ENCODE results near the gene CD93.

Gene CD93

DNA sequence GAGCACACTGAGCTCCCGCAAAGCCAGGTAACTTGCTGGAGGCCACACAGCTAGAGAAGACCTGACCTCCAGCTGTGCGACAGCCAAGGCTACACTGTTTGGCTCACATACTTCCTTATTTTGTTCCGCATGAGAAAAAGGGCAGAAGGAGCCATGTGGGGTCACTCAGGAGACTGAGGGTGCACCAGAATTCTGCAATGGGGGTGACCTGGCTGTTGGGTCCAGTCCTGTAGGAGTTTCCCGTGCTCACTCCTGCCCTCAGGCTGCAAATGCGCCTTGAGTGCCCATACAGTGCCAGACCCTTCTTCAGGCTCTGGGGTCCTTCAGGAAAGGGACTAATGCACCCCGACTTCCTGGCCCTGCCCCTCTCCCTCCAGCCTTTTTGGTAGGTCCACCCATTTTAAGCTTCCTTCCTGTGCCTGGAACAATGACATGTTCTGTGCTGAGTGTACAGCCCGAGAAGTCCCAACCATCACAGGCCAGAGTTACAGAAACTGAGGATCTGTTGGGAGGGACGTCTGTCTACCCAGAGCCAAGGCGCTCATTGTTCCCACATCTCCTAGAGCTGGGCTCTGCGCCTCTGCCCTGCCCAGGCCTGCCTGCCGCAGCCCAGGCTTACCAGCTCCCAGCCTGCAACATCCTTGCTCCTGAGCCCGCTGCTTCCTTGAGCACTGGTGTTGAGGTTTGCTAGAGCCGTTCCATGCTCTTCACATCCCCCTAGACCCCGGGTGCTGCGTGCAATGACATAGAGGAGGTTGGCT is 33.5 kb upstream of the CD93 start:
- DNase-seq: no peak

DNA sequence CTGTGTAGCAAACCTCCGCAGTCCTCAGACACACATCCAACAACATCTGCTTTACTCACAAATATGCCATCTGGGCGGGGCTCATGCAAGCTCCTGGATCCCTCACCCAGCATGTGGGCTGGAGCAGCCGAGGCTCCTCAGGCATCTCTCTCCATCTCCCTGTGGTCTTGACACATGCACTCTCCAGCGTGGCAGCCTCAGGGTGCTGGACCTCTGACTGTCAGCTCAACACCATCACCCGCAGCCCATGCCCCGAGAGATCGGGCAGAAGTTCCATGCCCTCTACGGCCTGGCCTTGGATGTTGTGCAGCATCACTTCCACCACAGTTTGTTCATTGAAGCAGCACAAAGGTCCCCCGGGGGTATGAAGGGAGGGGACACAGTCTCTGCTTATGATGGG is 32.6 kb upstream of the CD93 start:
- no peak for DNase-seq

DNA sequence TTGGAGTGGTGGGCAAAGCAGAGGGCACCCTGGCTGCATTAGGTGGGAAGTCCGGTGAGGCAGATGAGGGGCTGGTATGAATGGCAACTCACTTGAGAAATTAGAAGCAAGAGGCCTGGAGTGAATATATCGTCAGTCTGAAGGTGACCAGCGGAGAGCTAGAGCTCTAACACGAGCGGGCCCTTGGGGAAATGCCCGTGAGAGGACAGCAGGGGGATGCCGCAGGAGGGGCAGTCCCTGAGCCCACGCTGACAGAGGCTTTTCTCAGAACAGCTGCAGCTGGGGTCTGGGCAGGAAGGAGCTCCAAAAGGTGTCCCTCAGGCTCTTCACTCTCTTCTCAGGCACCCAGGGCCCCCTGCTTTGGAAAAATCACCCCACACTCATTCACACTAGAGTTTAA is 32.0 kb upstream of the CD93 start:
- DNase-seq: no peak

DNA sequence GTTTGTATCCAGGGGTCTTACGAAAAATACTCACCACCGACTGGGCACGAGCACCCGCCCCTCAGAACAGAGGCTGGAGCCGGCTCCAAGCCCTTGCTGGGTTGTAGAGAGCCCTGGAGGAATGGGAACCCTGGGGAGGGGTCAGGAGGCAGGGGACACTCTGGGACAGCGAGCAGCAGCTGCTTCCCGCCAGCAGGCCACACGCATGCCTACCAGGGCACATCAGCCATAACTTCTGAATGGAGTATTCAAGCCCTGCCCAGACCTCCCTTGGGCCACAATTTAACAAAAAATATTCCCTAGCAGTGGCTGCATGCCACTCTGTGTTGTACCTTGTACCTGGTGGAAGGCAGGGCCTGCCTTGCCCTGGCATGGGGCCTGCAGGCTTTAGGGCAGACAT is 31.6 kb upstream of the CD93 start:
- DNase-seq: no peak

DNA sequence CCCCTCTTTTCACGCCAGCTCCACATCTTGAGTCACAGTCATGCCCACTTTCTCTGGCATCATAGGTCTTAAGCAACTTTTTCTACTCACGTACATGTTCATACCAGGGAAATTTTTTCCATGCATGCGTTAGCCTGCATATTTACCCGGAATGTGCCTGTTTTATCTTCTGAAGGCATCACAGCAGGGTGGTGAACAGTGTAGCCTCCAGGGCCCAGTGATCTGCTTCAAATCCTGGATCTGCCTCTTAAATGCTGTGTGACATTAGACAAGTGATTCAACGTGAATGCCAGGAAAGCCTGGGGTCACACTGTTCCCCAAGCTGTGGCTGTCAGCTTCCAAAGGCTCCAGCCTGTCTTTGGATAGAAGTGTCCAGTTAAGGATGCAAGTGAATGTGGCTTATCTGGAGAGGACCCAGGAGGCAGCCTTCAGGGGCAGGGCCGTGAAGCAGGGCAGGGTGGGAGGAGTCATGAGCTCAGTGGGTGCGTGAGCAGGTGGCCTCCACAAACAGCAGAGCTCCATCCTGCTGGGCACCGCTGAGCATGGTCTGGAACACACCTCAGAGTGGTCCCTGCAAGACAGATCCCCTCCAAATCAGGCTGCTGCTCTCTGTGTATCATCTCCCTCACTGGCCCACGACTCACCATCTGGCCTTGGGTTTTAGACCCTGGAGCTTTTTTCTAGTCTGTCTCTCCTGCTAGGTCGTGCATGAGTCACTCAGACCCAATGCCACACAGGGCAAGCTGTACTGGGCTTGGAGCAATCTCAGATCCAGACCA is 30.4 kb upstream of the CD93 start:
- DNase-seq: no peak

DNA sequence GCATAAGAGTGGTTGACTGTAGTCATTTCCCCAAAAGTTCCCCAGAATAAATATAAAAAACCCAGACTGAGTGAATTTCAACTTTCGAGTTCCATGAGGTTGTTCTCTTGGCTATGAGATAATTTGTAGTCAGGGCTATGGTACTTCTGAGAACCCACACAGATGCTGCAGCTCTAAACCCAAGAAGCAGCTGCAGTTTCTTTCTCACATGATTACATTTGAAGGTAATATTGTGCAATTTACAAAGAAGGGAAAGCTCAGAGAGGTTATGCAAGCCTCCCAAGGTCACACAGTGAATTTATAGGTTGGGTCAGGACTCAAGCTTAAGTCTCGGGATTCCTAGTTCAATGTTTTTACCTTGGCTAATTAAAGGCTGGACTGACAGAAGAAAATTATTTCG is 29.7 kb upstream of the CD93 start:
- DNase-seq: no peak

DNA sequence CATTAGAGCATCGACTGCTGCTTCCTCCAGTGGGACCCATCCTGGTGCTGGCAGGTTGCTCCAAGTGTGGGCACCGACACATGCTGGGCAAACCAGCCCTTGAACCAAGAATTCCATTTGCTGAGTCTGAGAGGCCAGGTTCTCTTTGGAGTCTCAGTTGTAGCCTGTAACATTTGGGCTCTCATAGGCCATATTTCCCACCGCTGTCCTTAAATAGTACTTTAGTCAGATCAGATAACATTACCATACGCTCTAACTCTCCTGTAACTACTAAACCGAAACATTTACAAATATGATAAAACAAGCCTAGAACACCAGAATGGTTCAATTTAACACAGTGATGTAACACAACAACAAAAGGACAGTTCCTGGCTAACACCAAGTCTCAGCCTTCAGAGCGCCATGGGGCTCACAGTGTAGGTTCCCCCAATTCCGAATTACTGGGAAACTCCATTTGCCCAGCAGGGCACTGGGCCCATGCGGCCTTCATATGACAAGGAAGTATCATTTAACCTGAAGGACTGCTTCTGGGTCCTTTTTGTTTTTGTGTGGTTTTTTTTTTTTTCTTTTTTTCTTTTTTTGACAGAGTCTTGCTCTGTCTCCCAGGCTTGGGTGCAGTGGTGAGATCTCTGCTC is 28.4 kb upstream of the CD93 start:
- DNase-seq: no peak

DNA sequence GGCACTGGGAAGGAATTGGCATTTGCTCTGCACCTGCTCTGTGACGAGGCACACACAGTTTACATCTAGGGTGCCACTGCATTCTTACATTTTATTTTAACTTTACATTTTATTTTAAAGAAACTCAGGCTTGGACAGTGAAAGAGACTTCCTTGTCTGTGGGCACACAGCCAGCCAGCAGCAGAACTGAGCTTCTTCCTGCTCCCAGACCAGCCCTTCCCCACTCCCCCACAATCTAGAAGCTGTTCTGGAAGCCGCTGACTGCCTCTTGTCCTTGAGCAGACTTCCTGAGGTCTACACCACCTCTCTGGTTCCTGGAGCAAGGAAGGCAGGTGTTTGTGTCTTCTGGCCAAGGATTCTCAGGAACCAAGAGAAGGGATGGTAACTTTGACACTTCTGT is 27.9 kb upstream of the CD93 start:
- no peak for DNase-seq

DNA sequence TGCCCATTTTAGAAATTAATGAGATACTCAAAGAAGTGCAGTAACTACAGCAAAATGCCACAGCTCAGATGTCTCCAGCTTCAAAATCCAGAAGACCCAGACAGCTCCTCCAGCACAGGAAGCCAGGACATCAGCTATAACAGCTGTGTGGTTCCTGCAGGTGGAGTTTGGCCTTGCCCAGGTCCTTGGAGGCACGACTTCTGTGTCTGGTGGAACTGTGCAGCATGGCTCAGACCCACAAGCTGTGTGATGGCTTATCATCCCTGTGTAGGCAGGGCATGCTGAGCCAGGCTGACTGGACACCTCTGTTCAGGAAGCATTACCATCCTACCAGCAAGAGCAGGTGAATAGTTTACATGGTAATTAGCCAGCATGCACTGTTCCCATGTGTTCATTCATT is 26.5 kb upstream of the CD93 start:
- no peak for DNase-seq

DNA sequence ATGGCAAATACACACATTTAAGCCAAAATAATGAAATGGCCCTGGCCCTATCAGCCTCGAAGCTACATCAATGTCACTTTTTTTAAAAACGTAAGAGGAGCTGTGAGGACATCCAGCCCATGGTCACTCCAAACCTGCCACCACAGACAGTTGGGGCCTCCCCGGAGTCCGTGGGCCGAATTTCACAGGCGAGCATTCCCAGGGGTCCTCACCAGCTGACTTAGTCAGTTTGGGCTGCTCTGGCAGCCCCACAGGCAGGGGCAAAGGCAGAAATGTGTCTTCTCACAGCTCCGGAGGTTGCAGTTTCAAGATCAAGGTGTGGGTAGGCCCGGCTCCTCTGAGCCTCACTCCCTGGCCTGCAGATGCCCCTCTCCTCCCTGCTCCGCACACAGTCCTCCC is 25.8 kb upstream of the CD93 start:
- DNase-seq: no peak

DNA sequence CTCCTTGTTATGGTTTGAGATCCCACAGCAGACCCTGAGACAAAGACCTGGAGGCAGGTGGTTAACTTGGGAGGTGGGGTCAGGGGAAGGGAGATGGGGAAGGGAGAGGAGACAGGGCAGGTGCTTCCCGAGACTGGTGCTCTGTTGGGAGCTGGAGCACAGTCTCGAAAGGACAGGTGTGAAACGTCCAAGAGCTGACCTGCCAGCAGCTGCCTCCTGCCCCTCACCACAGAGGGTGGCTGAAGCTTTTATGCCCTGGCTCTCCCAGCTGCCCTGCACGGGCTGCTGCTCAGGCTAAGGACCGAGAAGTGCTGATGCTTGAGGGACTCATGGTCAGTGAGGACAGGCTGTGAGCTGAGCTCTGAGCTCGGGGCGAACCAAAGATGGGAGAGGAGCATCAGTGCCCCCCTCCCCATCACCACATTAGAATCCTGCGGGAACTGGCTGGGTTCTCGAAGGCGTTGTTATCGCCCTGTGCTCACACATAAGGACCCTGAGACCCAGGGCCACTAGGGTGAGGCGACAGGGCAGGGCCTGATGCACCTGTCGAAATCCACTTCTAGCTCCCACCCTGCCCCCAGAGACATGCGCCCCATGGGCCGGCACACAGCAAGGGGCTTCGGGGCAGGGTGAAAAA is 25.3 kb upstream of the CD93 start:
- DNase-seq: peak; percentile 25

DNA sequence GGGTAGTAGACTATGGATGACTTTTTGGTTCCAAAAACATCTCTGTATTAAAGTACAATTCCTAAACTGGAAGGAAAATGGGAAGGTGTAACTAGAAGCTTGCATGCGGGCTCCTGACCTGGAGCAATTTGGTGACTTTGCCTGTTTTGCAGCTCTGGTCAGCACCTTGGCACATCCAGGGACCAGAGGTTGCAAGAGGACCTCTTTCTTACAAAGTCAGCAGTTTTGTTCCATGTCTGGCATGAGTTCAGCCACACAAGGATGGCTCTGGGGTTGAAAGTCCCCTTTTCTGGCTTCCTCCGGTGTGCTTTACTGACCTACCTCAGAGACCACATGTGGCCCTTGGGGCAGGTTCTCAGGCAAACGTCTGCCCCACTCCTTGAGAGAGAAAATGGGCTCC is 22.7 kb upstream of the CD93 start:
- DNase-seq: no peak

DNA sequence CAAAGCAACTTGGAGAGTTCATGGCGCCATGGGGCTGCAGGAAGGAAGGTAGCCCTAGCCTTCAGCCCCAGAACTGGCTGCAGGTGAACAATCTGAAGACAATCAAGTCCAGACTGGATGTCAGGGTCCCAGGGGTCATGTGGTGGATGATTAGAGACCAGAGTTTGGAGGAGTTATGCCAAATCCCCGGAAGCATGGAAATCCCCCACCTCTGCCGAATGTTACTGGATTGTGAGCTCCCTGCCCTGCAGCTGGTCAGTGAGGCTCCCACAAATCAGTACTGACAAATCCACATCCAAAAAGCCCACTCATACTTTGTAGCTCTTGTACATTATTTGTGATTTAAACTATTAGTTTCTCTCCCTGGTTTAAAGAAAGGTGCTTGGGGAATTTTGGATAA is 21.3 kb upstream of the CD93 start:
- no peak for DNase-seq

DNA sequence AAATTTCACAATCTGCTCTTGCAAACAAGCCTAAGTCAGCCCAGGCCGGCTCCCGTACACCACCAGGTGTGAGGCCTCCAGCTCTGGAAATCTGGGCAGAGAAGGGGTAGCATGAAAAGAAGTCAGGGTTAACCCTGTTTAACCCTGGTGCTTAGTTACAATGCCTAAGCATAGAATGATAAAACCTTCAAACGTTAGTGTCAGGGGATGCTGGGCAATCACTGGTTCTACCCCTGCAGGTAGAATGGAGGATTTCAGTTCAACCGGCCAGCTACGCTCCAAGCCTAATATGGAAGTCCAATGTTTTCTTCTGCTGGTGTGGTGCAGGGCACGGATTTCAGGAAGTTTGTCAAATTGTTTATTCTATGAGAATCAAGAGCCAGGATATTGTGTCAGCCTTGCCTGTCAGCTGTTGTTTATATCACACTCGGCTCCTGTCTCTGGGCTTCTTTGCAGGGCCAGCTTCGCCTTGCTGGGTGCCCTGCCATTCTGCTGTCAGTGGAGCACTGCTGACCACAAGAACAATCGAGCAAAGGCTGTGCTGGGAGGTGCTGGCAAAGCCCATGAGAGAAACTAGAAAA is 20.2 kb upstream of the CD93 start:
- DNase-seq: no peak

DNA sequence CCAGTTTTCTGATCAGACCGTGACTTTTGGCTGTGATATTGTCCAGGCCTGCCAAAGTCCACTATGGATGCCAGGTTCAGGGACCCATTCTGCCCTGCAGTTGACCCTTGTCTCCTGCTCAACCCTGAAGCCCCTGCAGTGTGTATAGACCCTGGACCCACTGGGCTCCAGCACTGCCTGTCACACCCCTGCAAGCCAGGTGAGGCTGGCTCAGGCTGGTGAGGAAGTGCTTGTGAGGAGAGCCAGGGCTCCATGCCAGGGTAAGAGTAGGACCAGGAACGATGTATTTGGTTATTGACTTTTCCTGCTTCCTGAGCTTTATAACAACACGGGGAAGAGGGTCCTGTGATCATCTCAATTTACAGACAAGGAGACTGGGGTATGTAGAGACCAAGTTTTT is 19.1 kb upstream of the CD93 start:
- DNase-seq: no peak

DNA sequence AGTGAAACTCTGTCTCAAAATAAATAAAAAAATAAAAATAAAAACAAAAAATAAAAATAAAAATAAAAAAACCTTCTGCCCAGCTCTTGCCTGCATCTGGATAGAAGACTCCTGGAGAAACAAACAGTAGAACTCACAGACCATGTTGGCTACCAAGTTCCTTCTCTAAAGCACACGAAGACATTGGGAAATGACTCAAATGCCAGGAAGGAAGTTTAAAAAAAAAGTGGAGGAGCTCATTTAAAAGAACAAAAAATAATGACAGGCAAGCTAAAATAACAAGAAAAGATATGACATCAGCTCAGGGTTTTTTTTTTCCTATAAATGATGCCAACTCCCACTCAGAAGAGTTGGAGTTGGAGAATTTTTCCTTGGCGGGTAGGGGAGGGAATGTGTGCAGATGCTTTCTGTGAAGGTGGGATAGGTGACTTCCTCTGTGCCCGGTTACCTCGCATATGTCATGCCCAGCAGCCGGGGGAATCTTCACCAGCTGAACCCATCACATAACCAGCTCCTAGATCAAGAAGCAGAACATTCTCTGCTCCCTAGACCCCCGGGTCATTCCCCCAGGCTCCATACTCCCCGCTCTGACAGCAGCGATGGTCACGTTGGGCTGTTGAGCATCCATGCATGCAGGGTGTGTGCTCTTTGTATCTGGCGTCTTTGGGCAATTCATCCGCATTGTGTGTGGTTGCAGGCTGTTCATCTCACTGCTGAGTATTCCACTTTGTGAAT is 17.3 kb upstream of the CD93 start:
- DNase-seq: no peak

DNA sequence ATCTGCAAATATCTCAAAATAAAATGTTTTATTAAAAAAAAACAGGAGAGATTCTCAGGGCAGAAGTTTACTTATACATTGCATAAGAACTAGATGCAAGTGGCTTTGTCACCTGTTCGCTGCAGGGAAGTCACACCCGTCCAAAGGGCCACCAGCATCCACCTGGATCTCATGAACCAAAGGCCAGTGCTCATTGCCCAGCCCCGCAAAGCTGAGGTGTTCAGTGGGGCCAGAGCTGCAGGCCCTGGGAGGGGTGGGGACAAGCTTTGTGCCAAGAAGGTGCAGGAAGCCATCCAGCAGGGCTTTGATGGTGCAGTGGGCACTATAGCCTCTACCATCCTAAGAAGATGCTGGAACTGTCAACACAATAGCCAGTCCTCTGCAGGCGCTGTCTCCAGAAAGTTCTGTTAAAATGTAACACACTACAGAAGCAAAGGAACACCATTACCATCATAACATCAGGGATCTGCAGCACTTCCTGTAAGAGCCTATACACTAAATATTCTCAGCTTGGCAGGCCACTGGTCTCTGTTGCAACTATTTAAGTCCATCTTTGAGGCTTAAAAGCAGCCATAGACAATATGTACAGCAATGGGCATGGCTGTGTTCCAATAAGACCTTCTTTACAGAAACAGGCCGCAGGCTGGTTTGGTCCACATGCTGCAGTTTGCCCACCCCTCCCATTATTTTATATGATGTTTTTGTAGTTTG is 15.7 kb upstream of the CD93 start:
- no peak for DNase-seq

DNA sequence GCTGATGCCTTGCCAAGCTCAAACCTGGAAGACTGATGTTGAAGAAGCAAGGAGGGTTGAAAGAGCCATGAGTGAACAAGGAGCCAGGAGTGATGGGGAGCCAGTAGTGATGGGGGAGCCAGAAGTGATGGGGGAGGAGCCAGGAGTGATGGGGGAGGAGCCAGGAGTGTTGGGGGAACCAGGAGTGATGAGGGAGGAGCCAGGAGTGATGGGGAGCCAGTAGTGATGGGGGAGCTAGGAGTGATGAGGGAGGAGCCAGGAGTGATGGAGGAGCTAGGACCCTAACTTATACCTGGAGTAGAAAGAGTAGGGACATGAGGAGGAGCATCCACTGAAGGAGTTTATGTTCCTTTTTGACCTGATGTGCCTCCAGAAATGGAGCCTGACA is 14.6 kb upstream of the CD93 start:
- DNase-seq: no peak

DNA sequence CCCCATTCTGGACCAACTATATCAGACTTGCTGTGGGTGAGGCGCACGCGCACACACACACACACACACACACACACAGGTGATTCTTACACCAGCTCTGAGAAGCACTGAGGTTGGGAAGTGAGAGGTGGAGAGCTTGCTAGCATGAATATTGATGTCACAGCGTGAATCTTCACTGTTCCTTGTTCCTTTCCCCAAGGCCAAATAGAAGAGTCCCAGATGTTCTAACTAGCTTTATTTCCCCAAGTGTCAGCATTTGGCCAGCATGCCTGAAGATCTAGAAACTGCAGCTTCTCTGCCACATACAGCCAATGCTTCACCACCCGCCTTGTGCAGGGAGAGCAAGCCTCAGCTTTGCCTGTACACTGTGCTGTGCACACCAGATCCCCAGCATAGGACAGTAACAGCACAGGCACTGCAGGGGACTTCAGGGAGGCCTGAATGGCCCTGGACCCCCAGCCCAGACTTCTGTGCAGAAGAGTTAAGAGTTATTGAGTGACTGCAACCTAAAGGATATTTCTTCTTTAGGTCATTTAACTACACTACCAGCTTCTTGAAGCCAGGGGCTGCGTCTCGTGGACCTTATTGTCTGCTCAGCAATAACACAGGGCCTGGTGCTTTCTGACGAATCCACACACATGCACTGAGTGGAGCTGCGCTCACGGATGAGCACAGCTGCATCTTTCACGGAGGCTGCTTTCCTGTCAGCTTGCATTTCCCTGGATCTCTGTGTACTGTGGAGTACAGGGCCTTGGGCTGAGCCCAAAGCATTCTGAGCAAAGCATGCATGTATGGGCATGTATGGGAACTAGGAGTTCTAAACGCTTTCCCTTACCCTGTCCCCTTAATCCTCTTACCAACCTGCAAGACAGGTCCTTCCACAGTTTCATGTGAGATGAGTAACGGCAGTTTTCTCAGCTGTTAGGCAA is 13.9 kb upstream of the CD93 start:
- peak; percentile 5 for DNase-seq

DNA sequence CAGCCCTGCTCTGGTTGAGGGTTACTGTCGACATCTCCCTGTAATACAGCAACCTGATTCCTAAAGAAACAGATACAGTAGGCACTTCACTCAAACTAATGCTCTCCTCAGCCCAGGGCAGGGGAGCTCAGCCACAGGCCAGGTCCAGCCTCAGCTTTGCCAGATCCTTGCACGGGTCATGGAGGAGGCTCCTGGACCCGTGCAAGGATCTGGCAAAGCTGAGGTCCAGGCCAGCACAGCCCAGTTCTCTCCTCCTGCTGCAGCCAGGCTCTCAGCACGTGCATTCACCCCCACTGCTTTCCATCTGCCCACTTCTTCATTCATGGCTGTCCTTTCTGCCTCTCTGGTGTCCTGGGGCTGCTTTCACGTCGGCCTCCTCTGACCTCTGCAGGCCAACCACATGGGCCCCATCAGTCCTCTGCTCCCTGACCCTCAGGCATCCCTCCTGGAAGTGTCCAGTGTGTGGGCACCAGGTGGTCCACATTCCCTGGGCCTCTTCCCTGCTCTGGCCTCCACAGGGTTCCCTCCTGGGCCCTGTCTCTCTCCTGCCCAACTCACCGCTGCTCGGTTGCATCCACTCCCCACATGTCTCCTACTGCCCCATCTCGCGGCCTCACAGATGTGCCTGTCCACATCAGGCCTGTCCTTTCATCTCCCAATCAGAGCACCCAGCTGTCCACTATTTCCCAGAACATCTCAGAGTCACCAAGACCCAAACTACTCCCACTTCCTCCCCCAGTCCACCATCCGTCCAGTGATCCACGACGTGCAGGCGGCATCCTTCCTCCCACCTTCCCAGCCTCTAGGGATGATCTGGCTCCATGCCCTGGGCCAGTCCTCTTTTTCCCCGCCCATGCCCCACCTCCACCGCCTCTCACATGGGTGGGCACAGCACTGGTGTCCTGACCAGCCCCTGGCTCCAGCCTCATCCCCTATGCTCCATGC is 11.8 kb upstream of the CD93 start:
- no peak for DNase-seq
